OCI-LY3 (cell line): ENCODE data around the gene IL25.

Experiments used
- H2AFZ ChIP-seq: fragments of 200-600, 300-600 bp; shearing (Covaris generic); 2 replicates; pipeline ENCODE4 v1.6.0; 2014; ENCODE audit warnings: antibody characterized with exemption, low read depth, low read length
- H3K27ac ChIP-seq: fragments of 200-600, 300-600 bp; sonication (generic); 2 replicates; pipeline ENCODE4 v1.5.1; 2014; ENCODE audit warnings: mild to moderate bottlenecking, low read length, moderate library complexity, mixed read lengths
- H3K27me3 ChIP-seq: fragments of 200-600, 300-600 bp; sonication (generic); 2 replicates; pipeline ENCODE4 v1.6.1; 2014; ENCODE audit warnings: low read depth, low read length, mixed read lengths
- H3K36me3 ChIP-seq: fragments of 200-600, 300-600 bp; sonication (generic); replicated peaks from 2 replicates; pipeline ENCODE3; 2014; ENCODE audit warnings: low read depth, low read length, mixed read lengths
- H3K4me1 ChIP-seq: fragments of 300-600, 200-600 bp; sonication (generic); 2 replicates; pipeline ENCODE4 v1.6.1; 2014; ENCODE audit warnings: low read length, mixed read lengths
- H3K4me2 ChIP-seq: fragments of 200-600, 300-600 bp; sonication (generic); 2 replicates; pipeline ENCODE4 v1.6.1; 2014; ENCODE audit warnings: low read length, mixed read lengths
- H3K4me3 ChIP-seq: fragments of 300-600, 200-600 bp; sonication (generic); 2 replicates; pipeline ENCODE4 v1.5.1; 2014; ENCODE audit warnings: antibody characterized with exemption, mild to moderate bottlenecking, low read length, moderate library complexity
- H3K79me2 ChIP-seq: fragments of 300-600, 200-600 bp; shearing (Covaris generic); 2 replicates; pipeline ENCODE4 v1.6.1; 2014; ENCODE audit warnings: mild to moderate bottlenecking, low read length, mixed read lengths
- H3K9ac ChIP-seq: fragments of 300-600, 200-600 bp; shearing (Covaris generic); 2 replicates; pipeline ENCODE4 v1.6.0; 2014; ENCODE audit warnings: mild to moderate bottlenecking, low read length, moderate library complexity
- H3K9me3 ChIP-seq: fragments of 200-600, 300-600 bp; shearing (Covaris generic); 2 replicates; pipeline ENCODE4 v1.6.1; 2014; ENCODE audit warnings: low read length, mixed read lengths; ENCODE audit not compliant: insufficient read depth
- H4K20me1 ChIP-seq: fragments of 200-600, 300-600 bp; sonication (generic); 2 replicates; pipeline ENCODE4 v1.6.1; 2016; ENCODE audit warnings: low read length, mixed read lengths; ENCODE audit not compliant: insufficient read depth
- EZH2phosphoT487 ChIP-seq: fragments of 200-600 bp; shearing (Covaris generic); IDR thresholded peaks from 2 replicates; pipeline ENCODE4 v1.6.1; 2018; ENCODE audit warnings: antibody characterized with exemption, mixed run types, low read depth
- TF ChIP-seq, protein P1 (sequence below): fragments of 200-600, 300-600 bp; sonication (generic); IDR thresholded peaks from 2 replicates; pipeline ENCODE4 v1.5.1; 2014; ENCODE audit warnings: antibody characterized with exemption, low read length, low read depth

The IL25 gene

DNA sequence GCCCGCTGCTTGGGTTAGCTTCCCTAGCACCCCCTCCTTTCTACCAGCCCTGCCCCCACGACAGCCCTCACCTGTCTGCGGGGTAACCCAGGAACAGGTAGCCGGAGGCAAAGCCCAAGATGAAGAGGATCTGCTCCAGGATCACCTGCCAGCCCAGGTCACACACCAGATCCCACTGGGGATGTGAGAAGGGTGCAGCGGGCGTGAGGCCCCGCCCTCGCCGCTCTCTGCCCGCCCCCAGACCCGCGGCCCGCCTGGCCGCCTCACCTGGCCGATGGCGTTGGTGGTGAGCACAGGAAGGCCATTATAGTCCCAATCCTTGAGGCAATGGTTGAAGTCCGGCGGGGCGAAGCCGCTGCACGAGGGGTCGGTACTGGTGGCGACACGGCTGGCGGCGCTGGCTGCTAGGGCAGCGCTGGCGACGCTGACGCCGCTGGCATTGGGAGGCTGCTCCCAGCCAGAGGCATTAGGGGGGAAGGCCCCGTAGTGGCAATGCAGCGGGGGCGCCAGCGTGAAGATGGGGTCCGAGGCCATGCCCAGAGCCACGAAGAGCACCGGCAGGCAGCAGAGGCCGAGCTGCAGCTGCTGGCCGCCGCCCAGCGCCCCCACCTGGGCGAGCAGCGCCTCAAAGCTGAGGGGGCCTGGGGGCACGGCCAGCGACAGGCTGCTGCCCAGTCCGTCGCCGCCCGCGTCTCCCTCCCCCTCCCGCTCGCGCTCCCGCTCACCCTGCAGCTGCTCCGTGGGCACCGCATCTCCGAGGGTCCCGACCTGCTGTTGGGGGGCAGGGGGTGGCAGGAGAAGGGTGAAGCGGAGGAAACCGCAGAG, 20.7 kb upstream of the IL25 start:
- H3K36me3 ChIP-seq = no peaks in the 10 kb centered on the region
- H3K9ac ChIP-seq = no peak overlapping the region
- TF ChIP-seq, protein P1, sequence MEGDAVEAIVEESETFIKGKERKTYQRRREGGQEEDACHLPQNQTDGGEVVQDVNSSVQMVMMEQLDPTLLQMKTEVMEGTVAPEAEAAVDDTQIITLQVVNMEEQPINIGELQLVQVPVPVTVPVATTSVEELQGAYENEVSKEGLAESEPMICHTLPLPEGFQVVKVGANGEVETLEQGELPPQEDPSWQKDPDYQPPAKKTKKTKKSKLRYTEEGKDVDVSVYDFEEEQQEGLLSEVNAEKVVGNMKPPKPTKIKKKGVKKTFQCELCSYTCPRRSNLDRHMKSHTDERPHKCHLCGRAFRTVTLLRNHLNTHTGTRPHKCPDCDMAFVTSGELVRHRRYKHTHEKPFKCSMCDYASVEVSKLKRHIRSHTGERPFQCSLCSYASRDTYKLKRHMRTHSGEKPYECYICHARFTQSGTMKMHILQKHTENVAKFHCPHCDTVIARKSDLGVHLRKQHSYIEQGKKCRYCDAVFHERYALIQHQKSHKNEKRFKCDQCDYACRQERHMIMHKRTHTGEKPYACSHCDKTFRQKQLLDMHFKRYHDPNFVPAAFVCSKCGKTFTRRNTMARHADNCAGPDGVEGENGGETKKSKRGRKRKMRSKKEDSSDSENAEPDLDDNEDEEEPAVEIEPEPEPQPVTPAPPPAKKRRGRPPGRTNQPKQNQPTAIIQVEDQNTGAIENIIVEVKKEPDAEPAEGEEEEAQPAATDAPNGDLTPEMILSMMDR = no peak
- TF ChIP-seq EZH2phosphoT487 = no peak
- H3K9me3 ChIP-seq = no peaks in the 10 kb centered on the region
- H2AFZ ChIP-seq = no peak overlapping the region
- H3K79me2 ChIP-seq = no peaks in the 10 kb centered on the region
- no peak overlapping the region for H3K4me3 ChIP-seq
- no peak overlapping the region for H3K27ac ChIP-seq
- H3K27me3 ChIP-seq = 0 out of 2 replicates have a peak, but pooled peaks cover 13% of the 10 kb centered on the region
- H4K20me1 ChIP-seq = no peaks in the 10 kb centered on the region
- no peaks in the 10 kb centered on the region for H3K4me1 ChIP-seq
- H3K4me2 ChIP-seq = no peak overlapping the region

DNA sequence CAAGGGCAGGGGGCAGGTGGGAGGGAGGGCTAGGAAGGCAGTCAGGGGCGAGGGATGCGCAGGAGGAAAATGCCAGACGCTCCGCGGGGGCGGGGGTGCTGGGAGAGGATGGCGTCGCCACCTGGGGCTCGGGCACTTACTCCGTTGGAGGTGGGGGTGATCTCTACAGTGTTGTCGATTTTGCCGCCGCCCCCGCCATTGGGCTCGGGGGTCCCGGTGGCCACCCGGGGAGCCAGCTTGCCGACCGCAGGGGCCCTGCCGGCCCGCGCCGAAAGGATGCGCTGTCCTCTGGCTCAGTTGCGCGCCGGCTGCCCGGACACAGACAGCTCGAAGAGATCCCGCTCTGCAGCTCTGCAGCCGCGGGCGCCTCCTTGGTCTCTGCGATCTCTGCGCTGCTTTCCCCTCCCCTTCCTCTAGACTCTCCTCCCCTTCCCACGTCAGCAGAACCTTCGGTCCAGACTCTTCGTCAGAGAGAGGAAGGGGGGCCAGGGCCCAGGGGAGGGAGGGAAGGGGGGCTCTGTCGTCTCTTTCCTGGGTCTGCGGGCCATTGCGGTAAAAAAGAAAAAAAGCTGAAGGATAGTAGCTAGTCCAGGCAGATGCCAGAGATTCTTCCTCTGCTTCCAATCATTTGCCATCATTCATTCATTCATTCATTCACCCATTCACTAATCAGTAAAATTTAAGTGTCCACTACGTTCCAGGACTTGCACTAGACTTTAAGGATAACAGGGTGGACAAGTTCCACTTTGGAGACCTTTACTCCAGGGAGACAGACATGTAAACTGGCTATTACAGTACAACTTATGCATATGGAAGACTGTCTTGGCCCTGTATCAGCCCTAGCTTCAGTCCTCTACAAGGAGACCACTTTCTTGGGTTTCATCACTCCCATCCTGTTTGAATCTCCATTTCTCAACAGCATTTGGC, 19.8 kb upstream of the IL25 start, which contains the start of gene SLC22A17:
Gene SLC22A17, minus strand, starts transcription at position 382 of the 927 bp plus-strand sequence.
- H3K4me3 ChIP-seq = no peak within 1 kb of the TSS
- no peaks in the 10 kb centered on the region for H4K20me1 ChIP-seq
- TF ChIP-seq, protein P1 = no peak
- TF ChIP-seq EZH2phosphoT487 = no peak
- no peak within 1 kb of the TSS for H3K9ac ChIP-seq
- no peaks in the 10 kb centered on the region for H3K9me3 ChIP-seq
- no peak within 1 kb of the TSS for H2AFZ ChIP-seq
- no peaks in the 10 kb centered on the region for H3K79me2 ChIP-seq
- no peak within 1 kb of the TSS for H3K27ac ChIP-seq
- 0 out of 2 replicates have a peak, but pooled peaks cover 13% of the 10 kb centered on the region for H3K27me3 ChIP-seq
- H3K4me1 ChIP-seq = no peaks in the 10 kb centered on the region
- no peak within 1 kb of the TSS for H3K4me2 ChIP-seq
- no peaks in the 10 kb centered on the region for H3K36me3 ChIP-seq

DNA sequence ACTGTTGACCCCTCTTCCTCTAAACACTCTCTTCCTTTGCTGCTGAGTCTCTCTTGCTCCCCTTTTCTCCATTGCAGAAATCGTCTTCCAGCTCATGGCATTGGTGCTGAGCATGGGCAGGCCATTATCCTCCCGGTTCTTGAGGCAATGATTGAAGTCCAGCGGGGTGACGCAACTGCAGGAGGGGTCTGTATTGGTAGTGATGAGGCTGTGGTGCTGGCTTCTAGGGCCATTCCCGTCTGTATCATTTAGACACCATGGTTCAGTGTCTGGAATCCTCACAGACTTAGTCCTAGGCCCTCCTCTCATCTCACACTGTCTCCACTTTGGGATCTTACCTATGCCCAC, 19.2 kb upstream of the IL25 start:
- H3K36me3 ChIP-seq = no peaks in the 10 kb centered on the region
- H3K4me1 ChIP-seq = no peaks in the 10 kb centered on the region
- no peaks in the 10 kb centered on the region for H4K20me1 ChIP-seq
- H3K79me2 ChIP-seq = no peaks in the 10 kb centered on the region
- no peaks in the 10 kb centered on the region for H3K9me3 ChIP-seq
- H3K9ac ChIP-seq = no peak overlapping the region
- no peak overlapping the region for H3K4me2 ChIP-seq
- H2AFZ ChIP-seq = no peak overlapping the region
- TF ChIP-seq EZH2phosphoT487 = no peak
- TF ChIP-seq, protein P1 = no peak
- H3K27me3 ChIP-seq = 0 out of 2 replicates have a peak, but pooled peaks cover 13% of the 10 kb centered on the region
- no peak overlapping the region for H3K27ac ChIP-seq
- H3K4me3 ChIP-seq = no peak overlapping the region

DNA sequence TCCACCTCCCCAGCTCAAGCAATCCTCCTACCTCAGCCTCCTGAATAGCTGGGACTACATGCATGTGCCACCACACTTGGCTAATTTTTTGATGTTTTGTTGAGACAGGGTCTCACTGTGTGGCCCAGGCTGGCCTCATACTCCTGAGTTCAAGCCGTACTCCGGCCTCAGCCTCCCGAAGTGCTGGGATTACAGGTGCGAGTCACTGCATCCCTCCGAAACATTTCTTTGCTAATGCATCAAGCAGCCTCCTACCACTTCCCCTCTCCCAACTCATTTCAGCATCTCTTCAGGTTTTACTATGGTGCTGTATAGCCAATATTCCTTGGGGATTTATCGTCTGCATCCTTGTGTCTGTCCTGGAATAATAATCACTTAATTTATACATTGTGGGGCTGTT, 17.6 kb upstream of the IL25 start:
- Histone ChIP-seq H3K79me2 (no peaks in the 10 kb centered on the region), H3K27ac (no peak overlapping the region), H3K9ac (no peak overlapping the region), H3K4me2 (no peak overlapping the region), H3K36me3 (no peaks in the 10 kb centered on the region), H2AFZ (no peak overlapping the region), H3K4me3 (no peak overlapping the region), H3K9me3 (no peaks in the 10 kb centered on the region), H3K27me3 (0 out of 2 replicates have a peak, but pooled peaks cover 13% of the 10 kb centered on the region), H4K20me1 (no peaks in the 10 kb centered on the region), H3K4me1 (no peaks in the 10 kb centered on the region)
- TF ChIP-seq, protein P1 = no peak
- TF ChIP-seq EZH2phosphoT487 = no peak
